ENCODE results near the gene HOXB7. TPM values are rescaled to one million over a fixed set of nuclear protein-coding genes. Genes with fewer than 3 reads are reported as not detected.

HOXB7 gene
- total and polyA plus RNA-seq, 12 donors = 0.13 to 0.62 (median 0.29) TPM; not detected in 6

- Histone ChIP-seq H3K36me3 (no peaks in the 10 kb centered on the region), H3K4me3 (no peak overlapping the region), H3K27me3 (peaks cover 49 to 100% (median 100%) of the 10 kb centered on the region in 7 donors), H3K27ac (no peak overlapping the region), H3K9me3 (no peaks in the 10 kb centered on the region), H3K4me1 (peaks cover 0 to 12% (median 0%) of the 10 kb centered on the region in 9 donors)
- DNase-seq (no peak), ATAC-seq (no peak)
- intact Hi-C loops (cut with DNase I) = no loop called here
- no peak for TF ChIP-seq CTCF (IDR thresholded peaks at IDR 0.05)
- 8 to 23% methylated on average over 5 of the region's 5 CpGs for WGBS, 2 donors
Observed at GRCh38 chr17:48639136-48639535, 28.3 kb upstream of the HOXB7 start.

- Histone ChIP-seq H3K4me1 (peaks cover 0 to 15% (median 3%) of the 10 kb centered on the region in 9 donors), H3K27ac (no peak overlapping the region), H3K27me3 (peaks cover 56 to 100% (median 100%) of the 10 kb centered on the region in 7 donors), H3K36me3 (no peaks in the 10 kb centered on the region), H3K4me3 (no peak overlapping the region), H3K9me3 (no peaks in the 10 kb centered on the region)
- ATAC-seq (no peak), DNase-seq (no peak)
- 23% methylated on average over 18 of the region's 18 CpGs for WGBS, 2 donors
- TF ChIP-seq CTCF (IDR thresholded peaks at IDR 0.05) = no peak
- intact Hi-C loops (cut with DNase I) = no loop called here
Observed at GRCh38 chr17:48637323-48638260, 26.8 kb upstream of the HOXB7 start.

GRCh38 chr17:48636177-48637018, 25.6 kb upstream of the HOXB7 start:
- TF ChIP-seq CTCF (IDR thresholded peaks at IDR 0.05) = peak in 8 of 9 donors; percentile 15 to 57 (median 44)
- intact Hi-C loops (cut with DNase I) = no loop called here
- Histone ChIP-seq H3K36me3 (no peaks in the 10 kb centered on the region), H3K4me3 (no peak overlapping the region), H3K27ac (no peak overlapping the region), H3K27me3 (peaks cover 50 to 100% (median 100%) of the 10 kb centered on the region in 7 donors), H3K9me3 (no peaks in the 10 kb centered on the region), H3K4me1 (peaks cover 0 to 14% (median 3%) of the 10 kb centered on the region in 9 donors)
- ATAC-seq = peak in 7 of 8 donors; percentile 42 to 68 (median 49)
- WGBS, 2 donors = 3 to 4% methylated on average over 38 to 39 of the region's 39 CpGs
- peak in 1 of 2 donors; percentile 52 for DNase-seq

All from heart right ventricle (tissue), 16 donors.